ENCODE measurements around the gene ASB9. TPM values are rescaled to one million over a fixed set of nuclear protein-coding genes. Genes with fewer than 3 reads are reported as not detected.

ASB9 gene
- total and polyA plus RNA-seq, 2 donors (not counting 3 experiments of a cell fraction or from before 2014, with no cell fraction given), result 6.5 to 7.6 TPM

- no peak overlapping the region for H3K4me3 ChIP-seq (replicated peaks in 1 of 3; ENCODE audit: insufficient read depth in 1 of 3, low read depth in 1 of 3, low read length in 3 of 3)
- H4K20me1 ChIP-seq (replicated peaks; ENCODE audit: control insufficient read depth, extremely low read depth, insufficient read depth, low read length), result no peaks in the 10 kb centered on the region
- TF ChIP-seq POLR2AphosphoS5 (IDR thresholded peaks at IDR 0.05; ENCODE audit: insufficient read depth, low read depth, low read length) (no peak), JUN (IDR thresholded peaks at IDR 0.05; ENCODE audit: borderline replicate concordance, insufficient read depth, insufficient read length, low read depth) (no peak)
- TF ChIP-seq, protein P1, sequence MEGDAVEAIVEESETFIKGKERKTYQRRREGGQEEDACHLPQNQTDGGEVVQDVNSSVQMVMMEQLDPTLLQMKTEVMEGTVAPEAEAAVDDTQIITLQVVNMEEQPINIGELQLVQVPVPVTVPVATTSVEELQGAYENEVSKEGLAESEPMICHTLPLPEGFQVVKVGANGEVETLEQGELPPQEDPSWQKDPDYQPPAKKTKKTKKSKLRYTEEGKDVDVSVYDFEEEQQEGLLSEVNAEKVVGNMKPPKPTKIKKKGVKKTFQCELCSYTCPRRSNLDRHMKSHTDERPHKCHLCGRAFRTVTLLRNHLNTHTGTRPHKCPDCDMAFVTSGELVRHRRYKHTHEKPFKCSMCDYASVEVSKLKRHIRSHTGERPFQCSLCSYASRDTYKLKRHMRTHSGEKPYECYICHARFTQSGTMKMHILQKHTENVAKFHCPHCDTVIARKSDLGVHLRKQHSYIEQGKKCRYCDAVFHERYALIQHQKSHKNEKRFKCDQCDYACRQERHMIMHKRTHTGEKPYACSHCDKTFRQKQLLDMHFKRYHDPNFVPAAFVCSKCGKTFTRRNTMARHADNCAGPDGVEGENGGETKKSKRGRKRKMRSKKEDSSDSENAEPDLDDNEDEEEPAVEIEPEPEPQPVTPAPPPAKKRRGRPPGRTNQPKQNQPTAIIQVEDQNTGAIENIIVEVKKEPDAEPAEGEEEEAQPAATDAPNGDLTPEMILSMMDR (IDR thresholded peaks at IDR 0.05; ENCODE audit: extremely low read depth in 1 of 2, insufficient read depth in 1 of 2, low read depth in 1 of 2, low read length in 2 of 2), result no peak
- H3K9ac ChIP-seq (replicated peaks; ENCODE audit: extremely low read depth, insufficient read depth, low read length), result no peak overlapping the region
- no TSS peak for BruUV-seq (replicated peaks)
- POLR2A ChIA-PET, result no interaction called here
- CTCF ChIA-PET, result no interaction called here
- H3K27ac ChIP-seq (ENCODE audit: insufficient read depth, low read depth, low read length), result no peak overlapping the region
- H3K79me2 ChIP-seq (ENCODE audit: control insufficient read depth, insufficient read depth, low read length), result no peaks in the 10 kb centered on the region
- no peaks in the 10 kb centered on the region for H3K4me1 ChIP-seq (ENCODE audit: control insufficient read depth, extremely low read depth, insufficient read depth, low read length)
- no peaks in the 10 kb centered on the region for H3K9me3 ChIP-seq (replicated peaks; ENCODE audit: control insufficient read depth, insufficient read depth, low read length)
- H3K9me1 ChIP-seq (replicated peaks; ENCODE audit: control insufficient read depth, extremely low read depth, insufficient read depth, low read length), result no peaks in the 10 kb centered on the region
- intact Hi-C loops (cut with micrococcal nuclease), result no loop called here
- no peaks in the 10 kb centered on the region for H3K36me3 ChIP-seq (ENCODE audit: control insufficient read depth in 2 of 2, extremely low read depth in 1 of 2, insufficient read depth in 2 of 2, low read length in 2 of 2)
- no peak overlapping the region for H2AFZ ChIP-seq (ENCODE audit: low read depth, low read length)
- FAIRE-seq, result no peak
- no peak for DNase-seq (ENCODE audit: low read depth, low spot score)
- dilution Hi-C loops (cut with MboI; ENCODE audit: extremely low pct_ligation_motif_present, low sequenced_read_pairs), result no loop called here
- no peak overlapping the region for H3K4me2 ChIP-seq (ENCODE audit: insufficient read depth, low read length)
- no peaks in the 10 kb centered on the region for H3K27me3 ChIP-seq (ENCODE audit: control insufficient read depth in 2 of 2, insufficient read depth in 2 of 2, low read length in 2 of 2)
These were observed 75.7 kb downstream of the ASB9 start for GRCh38 chrX:15194146-15194545.

Other genes starting within 250 kb of the ASB9 start
- gene ASB11, start 45.6 kb upstream of the ASB9 start, total RNA-seq, result 0.15 TPM in 1 of 2 replicates, not detected in the other
- gene ASB11, start 45.6 kb upstream of the ASB9 start, polyA plus RNA-seq, result 0.06 TPM in 1 of 2 replicates, not detected in the other
- 12.1 TPM in 2 replicates for gene PIGA, start 65.4 kb upstream of the ASB9 start, total RNA-seq
- gene PIGA, start 65.4 kb upstream of the ASB9 start, polyA plus RNA-seq, result 3.5 and 4.0 TPM in 2 replicates
- 0.64 and 0.67 TPM in 2 replicates for gene VEGFD, start 114.3 kb upstream of the ASB9 start, total RNA-seq
- 0.40 and 0.45 TPM in 2 replicates for gene VEGFD, start 114.3 kb upstream of the ASB9 start, polyA plus RNA-seq
- gene PIR, start 223.2 kb upstream of the ASB9 start, total RNA-seq, result 92.1 and 108 TPM in 2 replicates
- 58.4 and 89.0 TPM in 2 replicates for gene PIR, start 223.2 kb upstream of the ASB9 start, polyA plus RNA-seq
- gene BMX, start 230.7 kb upstream of the ASB9 start, total RNA-seq, result 86.0 and 105 TPM in 2 replicates
- 42.9 and 49.8 TPM in 2 replicates for gene BMX, start 230.7 kb upstream of the ASB9 start, polyA plus RNA-seq

Measured in endothelial cell of umbilical vein (primary cell).